ENCODE measurements around the gene ZSCAN22.
"Not testable (repeated sequence)": the region's sequence is repeated elsewhere in the genome, so short reads cannot be mapped to it uniquely, and the experiment has no call there.

Gene ZSCAN22

DNA sequence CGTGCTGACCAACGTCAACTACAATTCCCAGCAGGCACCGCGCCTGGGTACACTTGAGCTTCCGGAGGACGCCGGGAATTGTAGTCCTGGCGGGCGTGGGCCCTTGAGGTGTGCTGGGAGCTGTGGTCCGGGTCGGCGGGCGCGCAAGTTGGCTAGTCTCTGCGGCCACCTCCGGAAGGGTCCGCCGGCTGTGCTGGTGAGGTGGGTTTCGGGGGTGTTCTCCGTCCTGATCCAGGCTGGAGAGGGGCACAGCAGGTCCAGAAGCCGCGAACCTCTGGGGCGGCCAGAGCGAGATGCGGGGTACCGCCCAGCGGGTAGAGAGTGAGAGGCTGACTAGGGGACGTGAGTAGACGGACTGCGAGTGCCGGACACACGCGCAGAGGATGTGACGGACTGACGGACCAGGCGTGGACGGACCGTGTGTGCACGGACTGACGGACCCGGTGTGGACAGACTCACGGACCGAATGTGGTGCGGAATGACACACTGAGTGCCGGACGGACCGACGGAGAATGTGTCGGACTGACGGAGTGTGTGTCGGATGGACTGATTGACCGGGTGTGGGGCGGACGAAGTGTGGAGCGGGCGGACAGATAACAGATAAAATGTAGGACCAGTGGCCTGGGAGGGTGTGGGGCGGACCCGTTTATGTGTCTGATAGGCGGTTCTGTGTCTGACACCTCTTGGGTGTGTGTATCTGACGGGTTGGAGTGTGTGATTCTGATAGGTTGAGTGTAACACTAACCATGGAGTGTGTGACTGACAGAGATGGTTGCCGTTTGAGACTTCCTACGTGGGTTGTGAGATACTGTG lies at the start of gene ZSCAN22:
TSS of gene ZSCAN22 (plus strand) at position 81 of the 813 bp plus-strand sequence. CDS start 7,809 bp downstream, outside the sequence.
- DNase-seq: peak; percentile 88

- DNase-seq: no peak
Observed at GRCh38 chr19:58277197-58277596, 49.6 kb upstream of the ZSCAN22 start.

- DNase-seq: no peak
Observed at GRCh38 chr19:58277748-58278540, 48.9 kb upstream of the ZSCAN22 start.

- DNase-seq: peak; percentile 93
Observed at GRCh38 chr19:58278541-58279041, 48.2 kb upstream of the ZSCAN22 start, which contains the start of gene ZNF8. TSS of gene ZNF8 (plus strand) at chr19:58278955. CDS start at chr19:58279082, 127 bp downstream.

GRCh38 chr19:58279042-58279924 lies 47.5 kb upstream of the ZSCAN22 start:
- DNase-seq: peak; percentile 59

DNA sequence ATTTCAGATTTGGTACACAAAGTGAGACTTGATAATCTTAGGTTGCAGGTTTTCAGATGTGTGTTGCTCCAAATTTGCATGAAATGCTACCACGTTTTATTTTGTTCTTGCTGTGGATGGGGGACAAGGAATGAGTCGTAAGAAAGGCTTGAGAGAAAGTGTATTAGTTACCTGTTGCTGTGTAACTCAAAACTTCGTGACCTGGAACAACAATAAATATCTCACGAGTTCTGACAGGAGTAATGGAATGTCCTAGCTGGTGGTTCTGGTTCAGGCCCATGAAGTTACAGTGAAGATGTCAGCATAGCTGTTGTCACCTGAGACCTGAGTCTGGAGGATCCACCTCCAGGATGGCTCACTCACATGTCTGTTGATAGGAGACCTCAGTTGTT lies 46.9 kb upstream of the ZSCAN22 start:
- no peak for DNase-seq

- DNase-seq: no peak
Observed at GRCh38 chr19:58284199-58284598, 42.6 kb upstream of the ZSCAN22 start.

- no peak for DNase-seq
Observed at GRCh38 chr19:58291943-58292342, 34.9 kb upstream of the ZSCAN22 start.

- no peak for DNase-seq
Observed at GRCh38 chr19:58294743-58295374, 31.9 kb upstream of the ZSCAN22 start.

DNA sequence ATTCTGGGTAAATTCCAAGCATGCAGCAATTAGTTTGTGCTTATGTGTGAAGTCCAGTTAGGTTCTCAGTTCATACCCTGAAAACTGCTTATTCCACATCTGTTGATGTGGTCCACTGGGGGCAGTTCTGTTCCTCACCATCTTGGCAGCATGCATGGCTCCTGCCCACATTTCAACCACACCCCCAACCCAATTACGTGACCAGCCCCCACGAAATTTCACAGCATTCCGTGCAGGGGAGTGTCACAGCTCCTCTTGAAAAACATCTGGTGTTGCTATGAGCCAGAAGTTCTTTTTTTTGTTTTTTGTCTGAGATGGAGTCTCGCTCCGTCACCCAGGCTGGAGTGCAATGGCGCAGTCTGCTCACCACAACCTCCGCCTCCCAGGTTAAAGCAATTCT lies 30.7 kb upstream of the ZSCAN22 start:
- no peak for DNase-seq

GRCh38 chr19:58300620-58301019 lies 26.2 kb upstream of the ZSCAN22 start:
- no peak for DNase-seq

GRCh38 chr19:58304255-58304654 lies 22.5 kb upstream of the ZSCAN22 start:
- DNase-seq: no peak

- DNase-seq: no peak
Observed at GRCh38 chr19:58304748-58305064, 22.1 kb upstream of the ZSCAN22 start.

- peak; percentile 91 for DNase-seq
Observed at GRCh38 chr19:58305065-58305931, 21.5 kb upstream of the ZSCAN22 start, which contains the start of gene ERVK3-1. TSS of gene ERVK3-1 (plus strand) at chr19:58305377. CDS start at chr19:58312169, 6,792 bp downstream.

- DNase-seq: no peak
Observed at GRCh38 chr19:58305932-58306323, 20.9 kb upstream of the ZSCAN22 start.

- DNase-seq: no peak
Observed at GRCh38 chr19:58307736-58308135, 19.1 kb upstream of the ZSCAN22 start.

- not testable (repeated sequence) for DNase-seq
Observed at GRCh38 chr19:58310685-58311084, 16.1 kb upstream of the ZSCAN22 start.

GRCh38 chr19:58311345-58311865 lies 15.4 kb upstream of the ZSCAN22 start:
- DNase-seq: no peak

GRCh38 chr19:58315580-58315979 lies 11.2 kb upstream of the ZSCAN22 start:
- DNase-seq: no peak

- no peak for DNase-seq
Observed at GRCh38 chr19:58317476-58318072, 9.2 kb upstream of the ZSCAN22 start.

Measured in activated CD4-positive, CD25-positive, alpha-beta regulatory T cell treated with anti-CD3 and anti-CD28 coated beads, Interleukin-2, amount 50 U/mL, for 72 hours (primary cell).